ENCODE measurements around the gene SCFD2. TPM values are rescaled to one million over a fixed set of nuclear protein-coding genes. Genes with fewer than 3 reads are reported as not detected.
"Not testable (repeated sequence)": the region's sequence is repeated elsewhere in the genome, so short reads cannot be mapped to it uniquely, and the experiment has no call there.

The SCFD2 gene
- total RNA-seq, 1 experiment from 2014 or later = 19.2 TPM

GRCh38 chr4:53340145-53340544 lies 25.7 kb downstream of the SCFD2 start:
- intact Hi-C loops (cut with micrococcal nuclease); BruUV-seq (replicated peaks): not testable (repeated sequence)

GRCh38 chr4:53334916-53335315 lies 30.9 kb downstream of the SCFD2 start:
- BruUV-seq (replicated peaks); CTCF ChIA-PET; POLR2A ChIA-PET; H3K9me3 Mint-ChIP-seq (ENCODE audit: unreplicated experiment); DNase-seq (ENCODE audit: unreplicated experiment); H3K27ac Mint-ChIP-seq (ENCODE audit: low read depth, unreplicated experiment); H3K27me3 Mint-ChIP-seq (ENCODE audit: insufficient read depth, unreplicated experiment); intact Hi-C loops (cut with micrococcal nuclease); H3K4me3 Mint-ChIP-seq (ENCODE audit: unreplicated experiment); H3K4me1 Mint-ChIP-seq (ENCODE audit: insufficient read depth, unreplicated experiment): not testable (repeated sequence)
- peaks cover 11% of the 10 kb centered on the region for H3K36me3 Mint-ChIP-seq (ENCODE audit: insufficient read depth, unreplicated experiment)

More at GRCh38 chr4:53340145-53340544, 25.7 kb downstream of the SCFD2 start:
- peaks cover 21% of the 10 kb centered on the region for H3K36me3 Mint-ChIP-seq (ENCODE audit: insufficient read depth, unreplicated experiment)
- H3K9me3 Mint-ChIP-seq (ENCODE audit: unreplicated experiment); H3K4me3 Mint-ChIP-seq (ENCODE audit: unreplicated experiment); DNase-seq (ENCODE audit: unreplicated experiment); H3K4me1 Mint-ChIP-seq (ENCODE audit: insufficient read depth, unreplicated experiment); H3K27me3 Mint-ChIP-seq (ENCODE audit: insufficient read depth, unreplicated experiment); CTCF ChIA-PET; POLR2A ChIA-PET; H3K27ac Mint-ChIP-seq (ENCODE audit: low read depth, unreplicated experiment): not testable (repeated sequence)

- Mint-ChIP-seq H3K4me3 (ENCODE audit: unreplicated experiment) (no peak overlapping the region), H3K27me3 (ENCODE audit: insufficient read depth, unreplicated experiment) (no peaks in the 10 kb centered on the region), H3K36me3 (ENCODE audit: insufficient read depth, unreplicated experiment) (no peaks in the 10 kb centered on the region), H3K27ac (ENCODE audit: low read depth, unreplicated experiment) (no peak overlapping the region), H3K4me1 (ENCODE audit: insufficient read depth, unreplicated experiment) (peaks cover 7% of the 10 kb centered on the region), H3K9me3 (ENCODE audit: unreplicated experiment) (peaks cover 4% of the 10 kb centered on the region)
- no peak for TF ChIP-seq CTCF (IDR thresholded peaks at IDR 0.05; ENCODE audit: unreplicated experiment)
- no peak for DNase-seq (ENCODE audit: unreplicated experiment)
- intact Hi-C loops (cut with micrococcal nuclease) = no loop called here
- CTCF ChIA-PET = interaction anchor here (0.6 kb wide), 1 partner anchor 34 kb away, joined by 3 read pairs; no protein-coding TSS in a partner anchor
- POLR2A ChIA-PET = no interaction called here
- BruUV-seq (replicated peaks) = no TSS peak
Observed at GRCh38 chr4:53326535-53326934, 39.3 kb downstream of the SCFD2 start.

GRCh38 chr4:53322696-53323095 lies 43.2 kb downstream of the SCFD2 start:
- POLR2A ChIA-PET = interaction anchor here (0.6 kb wide), 1 partner anchor 682 kb away, joined by 4 read pairs; no protein-coding TSS in a partner anchor
- TF ChIP-seq CTCF (IDR thresholded peaks at IDR 0.05; ENCODE audit: unreplicated experiment) = no peak
- H3K36me3 Mint-ChIP-seq (ENCODE audit: insufficient read depth, unreplicated experiment) = no peaks in the 10 kb centered on the region
- no peak for DNase-seq (ENCODE audit: unreplicated experiment)
- H3K27me3 Mint-ChIP-seq (ENCODE audit: insufficient read depth, unreplicated experiment) = no peaks in the 10 kb centered on the region
- no peak overlapping the region for H3K4me3 Mint-ChIP-seq (ENCODE audit: unreplicated experiment)
- intact Hi-C loops (cut with micrococcal nuclease) = no loop called here
- CTCF ChIA-PET = interaction anchor here (0.6 to 1.2 kb wide), 3 partner anchors 9 to 911 kb away, joined by 3 to 6 read pairs (median 3); no protein-coding TSS in a partner anchor
- H3K9me3 Mint-ChIP-seq (ENCODE audit: unreplicated experiment) = no peaks in the 10 kb centered on the region
- H3K4me1 Mint-ChIP-seq (ENCODE audit: insufficient read depth, unreplicated experiment) = peaks cover 13% of the 10 kb centered on the region
- no peak overlapping the region for H3K27ac Mint-ChIP-seq (ENCODE audit: low read depth, unreplicated experiment)
- no TSS peak for BruUV-seq (replicated peaks)

GRCh38 chr4:53321984-53322289 lies 43.9 kb downstream of the SCFD2 start:
- Mint-ChIP-seq H3K27ac (ENCODE audit: low read depth, unreplicated experiment) (no peak overlapping the region), H3K4me3 (ENCODE audit: unreplicated experiment) (peak overlapping the region; percentile 71), H3K4me1 (ENCODE audit: insufficient read depth, unreplicated experiment) (peaks cover 13% of the 10 kb centered on the region), H3K9me3 (ENCODE audit: unreplicated experiment) (no peaks in the 10 kb centered on the region), H3K36me3 (ENCODE audit: insufficient read depth, unreplicated experiment) (no peaks in the 10 kb centered on the region), H3K27me3 (ENCODE audit: insufficient read depth, unreplicated experiment) (no peaks in the 10 kb centered on the region)
- ChIA-PET CTCF (interaction anchor here (0.7 kb wide), 1 partner anchor 35 kb away, joined by 3 read pairs; no protein-coding TSS in a partner anchor), POLR2A (interaction anchor here (0.6 to 1.4 kb wide), 2 partner anchors 28 to 216 kb away, joined by 3 read pairs; no protein-coding TSS in a partner anchor)
- intact Hi-C loops (cut with micrococcal nuclease) = no loop called here
- BruUV-seq (replicated peaks) = no TSS peak
- TF ChIP-seq CTCF (IDR thresholded peaks at IDR 0.05; ENCODE audit: unreplicated experiment) = no peak
- DNase-seq (ENCODE audit: unreplicated experiment) = no peak
